GM18870 (cell line): ENCODE results near the gene BCAS1.
"Not testable (repeated sequence)": the region's sequence is repeated elsewhere in the genome, so short reads cannot be mapped to it uniquely, and the experiment has no call there.

Experiments used
- ATAC-seq: cut with Tn5 transposase; IDR thresholded peaks from one replicate; pipeline ENCODE4 v1.9.1; 2021; ENCODE audit warnings: moderate library complexity; ENCODE audit not compliant: unreplicated experiment

BCAS1 gene

DNA sequence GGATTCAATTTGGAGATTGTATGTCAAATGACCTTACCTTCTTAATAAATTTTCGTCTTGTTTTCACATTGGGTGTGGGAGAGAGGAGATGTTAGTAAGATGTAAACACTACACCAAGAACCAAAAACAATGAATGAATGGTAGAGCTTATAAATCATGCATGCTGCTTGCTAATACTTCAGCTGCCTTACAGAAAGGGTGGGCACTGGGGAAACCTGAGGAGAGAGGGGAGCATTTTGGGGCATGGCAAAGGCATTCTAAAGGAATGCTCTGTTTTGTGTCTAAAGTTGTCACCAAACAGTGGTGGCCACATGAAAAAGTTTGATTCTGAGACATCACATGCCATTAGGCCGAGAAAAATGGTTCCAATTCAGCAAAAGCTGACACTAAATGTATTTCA is 80.4 kb downstream of the BCAS1 start:
- no peak for ATAC-seq

DNA sequence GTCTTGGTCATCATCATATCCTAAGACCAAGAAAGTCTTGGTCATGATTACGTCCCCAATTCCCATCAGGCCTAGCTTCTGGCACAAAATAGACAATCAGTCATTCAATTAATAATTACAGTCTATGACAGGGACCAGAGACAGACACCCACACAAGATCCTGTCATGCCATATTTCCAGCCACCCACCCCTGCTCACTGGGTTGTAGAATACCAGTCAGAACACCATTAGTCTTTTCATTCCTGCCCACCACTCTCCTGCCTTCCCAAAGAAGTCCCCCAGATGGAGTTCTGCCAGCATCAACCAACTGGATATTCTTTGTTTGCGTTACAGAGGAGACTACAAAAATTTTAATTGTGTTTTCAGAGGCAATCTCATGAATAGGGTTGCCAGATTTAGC is 81.0 kb downstream of the BCAS1 start:
- ATAC-seq: no peak

DNA sequence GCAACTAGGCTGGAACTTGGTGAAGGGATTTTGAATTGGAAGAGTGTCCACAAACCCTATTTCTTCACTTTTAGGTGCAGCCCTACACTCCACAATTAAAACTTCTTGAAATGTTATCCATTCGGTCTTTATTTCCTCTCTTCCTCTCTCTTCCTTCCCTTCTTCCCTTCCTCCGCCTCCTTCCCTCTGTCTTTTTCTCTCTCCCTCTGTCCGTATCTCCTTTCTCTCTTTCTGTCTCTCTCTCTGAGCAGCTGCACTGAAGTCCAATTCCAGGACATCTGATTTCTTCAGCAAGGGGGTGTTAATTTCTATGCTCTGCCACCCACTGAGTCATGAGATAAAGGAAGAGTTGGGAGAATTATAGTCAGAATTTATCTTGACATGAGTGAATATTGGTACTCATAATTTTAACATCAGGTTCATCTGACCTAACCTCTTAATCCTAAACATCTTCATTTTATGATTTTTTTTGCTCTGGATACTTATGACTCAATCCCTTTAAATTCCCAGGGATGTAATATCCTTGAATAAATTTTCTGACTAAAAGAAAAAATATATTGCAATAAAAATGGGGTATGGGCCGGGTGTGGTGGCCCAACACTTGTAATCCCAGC is 84.2 kb downstream of the BCAS1 start:
- no peak for ATAC-seq

DNA sequence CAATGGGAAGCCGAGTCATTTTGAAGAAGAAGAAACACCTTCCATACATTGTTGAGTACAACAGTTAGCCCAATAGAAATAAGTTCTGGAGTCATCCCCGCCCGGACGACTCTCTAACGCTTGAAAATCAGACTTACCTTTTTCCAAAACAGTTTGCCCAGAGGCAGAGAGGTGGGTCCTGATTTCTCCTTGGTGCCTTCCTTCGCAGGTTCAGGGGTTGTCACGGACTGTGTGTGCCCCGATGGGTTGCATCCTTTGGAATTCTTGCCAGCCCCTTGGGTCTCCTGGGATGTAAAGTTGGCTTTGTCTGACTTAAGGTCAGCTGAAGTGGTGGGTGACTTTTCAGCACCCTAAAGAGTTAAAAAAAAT is 85.3 kb downstream of the BCAS1 start:
- no peak for ATAC-seq

DNA sequence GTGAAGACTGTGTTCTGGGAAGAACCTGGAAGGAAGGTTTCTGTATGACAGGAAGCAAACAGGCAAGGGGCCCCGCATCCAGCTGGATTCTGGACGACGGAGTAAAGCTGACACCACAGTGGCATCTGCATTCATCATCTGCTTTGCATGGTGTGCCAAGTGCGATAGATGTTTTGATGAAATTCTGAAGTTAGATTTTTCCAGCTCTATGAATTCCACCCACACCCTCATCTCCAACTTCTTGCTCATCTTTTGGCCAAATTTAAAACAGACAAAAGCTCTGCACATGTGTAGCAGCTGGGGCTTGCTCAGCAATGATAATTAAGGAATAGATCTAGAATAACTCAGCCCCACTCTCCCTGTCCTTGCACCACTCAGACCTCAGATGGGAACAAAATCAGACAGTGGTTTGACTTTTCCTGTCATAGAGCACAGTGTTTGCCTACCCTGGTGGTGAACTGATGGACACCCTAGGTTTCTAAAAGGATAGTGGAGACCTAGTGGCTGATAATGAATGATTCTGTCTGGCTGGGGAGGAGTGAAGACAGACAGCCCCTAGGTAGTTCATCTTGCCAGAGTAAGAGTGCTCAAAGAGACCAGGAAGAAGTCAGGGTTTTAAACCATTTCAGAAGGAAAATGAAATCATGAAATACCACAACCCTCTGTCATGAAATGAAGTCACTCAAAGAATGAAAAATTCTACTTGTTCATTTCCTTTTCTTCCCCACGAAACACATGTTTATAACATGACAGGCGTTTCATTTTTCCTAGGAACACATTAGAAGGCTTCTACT is 85.8 kb downstream of the BCAS1 start:
- ATAC-seq: no peak

DNA sequence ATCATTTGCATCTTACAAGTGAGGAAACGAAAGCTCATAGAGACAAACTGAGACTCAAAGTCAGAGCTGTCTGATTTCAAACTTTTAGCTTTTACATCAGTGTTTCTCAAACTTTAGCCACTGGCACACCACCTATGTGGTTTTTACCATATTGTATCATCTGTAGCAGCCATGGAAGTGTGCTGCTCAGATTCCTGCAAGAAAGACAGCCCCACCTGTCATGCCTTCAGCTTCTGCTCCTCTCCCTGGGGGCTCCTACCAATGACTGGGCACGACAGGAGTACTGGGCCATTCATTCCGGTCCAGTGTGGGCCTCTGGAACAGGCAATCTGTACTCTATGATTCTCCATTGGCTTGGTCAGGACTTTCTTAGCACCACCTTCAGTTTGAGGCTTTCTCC is 87.0 kb downstream of the BCAS1 start:
- ATAC-seq: no peak

DNA sequence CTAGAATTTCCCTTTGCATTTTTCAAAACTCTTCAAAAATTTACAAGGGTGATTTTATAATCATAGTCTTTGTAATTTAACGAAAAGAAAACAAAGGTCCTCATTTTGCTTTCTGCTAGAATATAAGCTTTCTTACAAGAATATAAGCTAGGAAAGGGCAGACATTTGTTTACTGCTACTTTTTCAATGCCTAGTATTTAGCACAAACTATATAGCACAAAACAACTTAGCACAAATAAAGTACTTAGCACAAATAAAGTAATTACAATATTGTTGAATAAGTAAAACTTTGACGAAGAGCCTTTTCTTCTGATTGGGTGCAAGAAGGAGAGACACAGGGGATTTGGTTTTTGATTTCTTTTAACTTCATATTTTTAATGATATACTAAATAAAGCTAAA is 87.8 kb downstream of the BCAS1 start:
- no peak for ATAC-seq

DNA sequence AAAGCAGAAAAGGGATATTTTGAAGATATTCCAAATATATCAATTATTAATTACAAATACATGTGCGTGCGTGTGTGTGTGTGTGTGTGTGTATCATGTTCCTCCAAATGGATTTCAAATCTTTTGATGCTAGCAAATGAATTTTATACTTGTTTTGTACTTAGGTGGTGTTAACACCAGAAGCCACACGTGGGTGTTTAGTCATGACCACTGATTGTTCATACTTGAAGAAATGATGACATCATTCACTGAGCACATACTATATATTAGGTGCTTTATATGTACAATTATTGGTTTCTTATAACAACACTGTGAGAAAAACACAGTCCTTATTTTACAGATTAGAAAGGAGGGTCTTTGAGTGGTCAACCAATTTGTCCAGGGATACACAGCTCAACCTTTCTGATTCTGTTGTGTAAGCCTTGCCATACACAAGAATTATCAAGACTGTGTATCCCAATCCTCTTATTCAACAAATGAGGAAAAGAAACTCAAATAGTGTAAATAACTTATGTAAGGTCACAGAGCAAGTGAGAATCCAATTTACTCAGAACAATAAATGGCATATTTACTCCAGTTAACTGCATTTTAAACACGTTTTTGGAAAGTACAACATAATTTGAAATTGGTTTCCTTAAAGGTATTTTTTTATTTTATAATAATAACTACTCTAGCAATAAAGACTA is 88.5 kb downstream of the BCAS1 start:
- ATAC-seq: no peak

DNA sequence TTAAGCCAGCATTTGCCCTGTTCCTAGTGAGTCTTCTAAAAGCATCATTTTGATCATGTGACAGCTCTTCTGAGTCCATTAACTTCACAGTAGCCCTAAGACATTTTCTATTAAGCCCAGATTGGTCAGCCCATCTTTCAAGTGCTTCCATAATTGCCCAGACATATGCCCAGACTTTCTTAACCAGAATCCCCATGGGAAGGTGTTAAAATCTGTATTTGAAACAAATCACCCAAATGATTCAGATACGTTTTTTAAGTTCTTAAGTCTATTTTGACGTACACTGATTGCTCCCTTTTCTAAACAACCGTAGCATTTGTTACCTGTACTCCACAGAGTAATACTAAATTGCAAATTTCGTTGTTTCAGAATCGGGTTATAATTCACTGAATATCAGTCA is 89.3 kb downstream of the BCAS1 start:
- no peak for ATAC-seq

DNA sequence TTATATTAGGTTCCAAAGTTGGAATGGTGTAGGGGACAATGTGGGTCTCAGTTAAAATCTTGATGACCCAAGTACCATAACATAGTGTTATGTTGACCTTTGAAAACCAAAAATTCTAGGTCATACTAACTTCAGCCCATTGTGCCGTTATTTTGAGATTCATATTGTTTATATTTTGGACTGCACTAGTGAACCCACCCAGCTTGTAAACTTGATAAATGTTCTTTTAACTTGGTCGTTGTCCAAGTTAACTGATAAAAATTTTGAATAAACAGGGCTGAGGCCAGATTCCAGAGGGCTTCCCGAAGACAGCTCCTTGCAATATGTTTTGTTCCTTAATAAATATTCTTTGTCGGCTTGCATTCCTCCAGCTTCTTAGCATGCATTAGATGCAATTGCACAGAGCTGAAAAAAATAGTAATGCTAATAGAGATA is 90.3 kb downstream of the BCAS1 start:
- ATAC-seq: no peak

DNA sequence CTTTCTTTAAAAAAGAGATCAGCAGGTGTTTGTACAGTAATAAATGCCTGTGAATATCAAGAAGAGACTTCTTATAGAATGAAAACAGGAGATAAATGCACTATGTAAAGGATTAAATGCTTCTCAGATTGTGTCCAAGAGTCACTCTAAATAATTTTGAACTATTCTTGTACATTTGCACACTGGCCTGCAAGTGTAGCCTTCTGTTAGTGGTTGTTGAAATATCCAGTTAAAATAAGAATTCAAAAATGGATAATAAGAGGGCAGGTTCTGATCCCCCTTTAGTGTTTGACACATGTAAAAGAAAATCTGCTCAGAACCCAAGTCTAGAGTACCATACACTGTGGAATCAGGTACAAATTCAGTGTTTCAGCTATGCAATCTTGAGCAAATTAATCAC is 91.9 kb downstream of the BCAS1 start:
- no peak for ATAC-seq

DNA sequence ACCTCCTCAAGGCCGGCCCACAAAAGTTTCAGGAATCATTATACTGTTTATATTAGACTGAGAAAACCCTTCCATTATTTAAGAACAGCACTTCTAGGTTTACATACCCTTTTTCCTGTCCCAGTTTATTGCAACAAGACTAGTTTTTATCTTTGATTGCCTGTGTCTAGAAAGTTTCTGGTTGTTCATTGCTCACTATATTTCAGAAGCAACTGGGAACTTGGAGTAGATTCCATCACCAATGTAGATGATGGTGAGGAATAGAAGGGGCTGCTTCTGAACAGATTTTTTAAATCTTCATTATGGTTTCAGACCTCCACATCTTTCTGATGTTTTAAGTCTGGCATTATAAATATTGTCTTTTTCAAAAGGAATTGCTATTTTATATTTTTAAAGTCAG is 93.0 kb downstream of the BCAS1 start:
- no peak for ATAC-seq

DNA sequence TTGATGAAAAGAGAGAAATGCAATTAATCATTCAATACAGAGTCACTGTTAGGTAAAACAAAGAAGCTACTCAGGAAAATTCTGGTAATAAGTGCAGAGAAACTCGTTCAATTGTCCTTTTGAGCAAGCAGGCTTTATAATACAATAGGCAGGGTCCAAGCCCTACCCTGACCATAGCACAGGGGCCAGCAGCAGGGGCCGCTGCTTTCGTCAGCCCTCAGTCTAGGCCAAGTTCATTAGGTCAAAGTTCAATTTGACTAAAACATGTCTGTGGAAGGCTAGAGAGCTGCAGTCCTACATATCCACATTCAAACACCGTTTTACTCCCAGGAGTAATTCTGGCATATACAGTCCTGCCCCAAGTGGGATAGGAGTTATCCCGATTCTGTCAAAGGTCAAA is 94.6 kb downstream of the BCAS1 start:
- ATAC-seq: no peak

DNA sequence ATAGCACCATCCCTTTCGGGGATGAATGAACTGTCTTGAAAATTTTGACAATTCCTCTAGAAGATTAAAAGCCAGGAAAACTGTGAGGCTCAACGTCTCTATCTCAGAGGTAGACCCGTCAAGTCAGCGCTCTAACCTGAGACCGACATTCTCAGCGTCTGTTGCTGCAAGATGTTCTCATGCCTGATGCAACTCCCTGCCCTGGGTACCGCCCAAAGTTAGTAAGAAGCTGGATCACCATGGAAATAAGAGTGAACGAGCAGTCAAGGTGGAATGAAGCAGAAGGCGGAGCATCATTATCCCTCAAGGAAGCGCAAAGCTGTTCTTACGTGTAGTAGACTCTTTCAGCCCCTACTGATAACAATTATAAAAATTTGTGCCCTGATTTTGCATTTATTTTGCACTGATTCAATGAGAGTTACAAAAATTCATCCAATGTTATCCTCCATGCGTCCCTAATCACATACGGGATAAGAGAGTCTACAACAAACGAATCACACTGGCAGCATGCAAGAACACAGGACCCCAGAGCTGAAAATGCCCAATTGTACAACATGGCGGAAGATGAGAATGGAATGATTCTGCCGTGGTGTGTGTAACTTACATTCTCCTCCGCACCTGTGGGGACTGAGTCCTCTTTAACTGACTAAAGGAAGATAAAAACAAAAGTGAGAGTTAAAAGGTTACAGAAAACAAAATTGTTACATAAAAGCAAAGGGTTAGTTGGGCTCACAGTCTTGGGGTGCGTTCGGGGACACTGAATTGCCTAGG is 95.4 kb downstream of the BCAS1 start:
- ATAC-seq: no peak

DNA sequence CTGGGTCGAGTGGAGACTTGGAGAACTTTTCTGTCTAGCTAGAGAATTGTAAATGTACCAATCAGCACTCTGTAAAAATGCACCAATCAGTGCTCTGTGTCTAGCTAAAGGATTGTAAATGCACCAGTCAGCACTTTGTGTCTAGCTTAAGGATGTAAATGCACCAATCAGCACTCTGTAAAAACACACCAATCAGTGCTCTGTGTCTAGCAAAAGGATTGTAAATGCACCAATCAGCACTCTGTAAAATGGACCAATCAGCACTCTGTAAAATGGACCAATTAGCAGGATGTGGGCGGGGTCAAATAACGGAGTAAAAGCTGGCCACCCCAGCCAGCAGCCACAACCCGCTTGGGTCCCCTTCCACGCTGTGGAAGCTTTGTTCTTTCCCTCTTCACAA is 96.5 kb downstream of the BCAS1 start:
- ATAC-seq: not testable (repeated sequence)

DNA sequence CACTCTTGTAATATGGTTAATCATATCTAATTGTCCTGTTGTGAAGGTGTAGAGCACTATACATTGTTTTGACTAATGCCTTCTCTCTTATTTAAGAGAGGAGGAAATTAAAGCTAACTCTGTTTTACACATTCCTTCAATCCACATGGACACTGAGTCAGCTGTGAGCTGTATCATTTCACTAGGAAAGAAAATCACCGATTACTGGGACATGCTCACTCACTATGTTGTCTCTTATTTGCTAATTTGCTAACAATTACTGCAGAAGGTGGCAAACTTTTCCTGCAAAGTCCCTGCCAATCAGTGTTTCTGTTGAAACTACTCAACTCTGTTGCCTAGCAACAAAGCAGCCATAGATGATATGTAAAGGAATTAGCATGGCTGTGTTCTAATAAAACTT is 98.2 kb downstream of the BCAS1 start:
- no peak for ATAC-seq

DNA sequence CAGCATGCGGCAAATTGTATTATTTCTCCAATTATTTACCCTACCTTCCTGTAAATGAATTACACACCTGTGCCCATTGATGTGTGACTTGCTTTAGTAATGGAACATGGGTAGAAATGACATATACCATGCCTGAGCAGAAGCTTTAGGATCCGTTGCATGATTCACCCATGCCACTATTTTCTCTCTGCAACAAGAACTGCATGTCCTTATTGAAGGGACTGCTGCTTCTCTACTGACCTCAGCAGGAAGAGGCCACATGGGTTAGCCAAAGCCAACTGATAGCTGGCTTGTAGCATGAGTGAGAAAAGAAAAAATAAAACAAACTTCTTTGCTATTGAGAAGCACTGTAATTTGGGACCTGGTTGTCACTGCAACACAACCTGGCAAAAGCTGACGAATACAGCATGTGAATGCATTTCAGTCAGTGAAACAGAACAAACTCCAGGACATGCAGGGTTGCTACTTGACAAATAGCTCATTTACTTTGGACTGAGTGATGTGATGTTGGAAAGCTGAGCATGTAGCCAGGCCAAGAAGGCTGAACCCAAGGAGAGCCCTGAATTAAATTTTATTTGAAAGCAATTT is 99.2 kb downstream of the BCAS1 start:
- no peak for ATAC-seq

DNA sequence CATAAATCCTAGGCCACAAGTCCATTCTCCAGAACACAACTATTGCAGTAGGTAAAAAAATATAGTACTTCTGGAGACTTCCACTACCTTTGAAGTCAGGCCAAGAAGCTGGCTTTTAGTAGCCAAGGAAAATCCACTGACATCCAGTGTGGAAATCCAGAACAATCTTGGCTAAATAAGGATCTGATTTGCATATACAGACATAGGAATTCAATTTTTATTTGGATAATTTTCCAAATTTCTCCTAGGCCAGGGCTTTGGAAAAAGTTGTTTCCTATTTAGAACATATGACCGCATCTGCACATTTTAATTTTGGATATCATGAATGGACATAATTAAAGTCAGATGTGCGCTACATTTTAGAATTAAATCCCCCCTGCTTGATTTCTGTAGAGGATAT is 100.2 kb downstream of the BCAS1 start:
- ATAC-seq: no peak

DNA sequence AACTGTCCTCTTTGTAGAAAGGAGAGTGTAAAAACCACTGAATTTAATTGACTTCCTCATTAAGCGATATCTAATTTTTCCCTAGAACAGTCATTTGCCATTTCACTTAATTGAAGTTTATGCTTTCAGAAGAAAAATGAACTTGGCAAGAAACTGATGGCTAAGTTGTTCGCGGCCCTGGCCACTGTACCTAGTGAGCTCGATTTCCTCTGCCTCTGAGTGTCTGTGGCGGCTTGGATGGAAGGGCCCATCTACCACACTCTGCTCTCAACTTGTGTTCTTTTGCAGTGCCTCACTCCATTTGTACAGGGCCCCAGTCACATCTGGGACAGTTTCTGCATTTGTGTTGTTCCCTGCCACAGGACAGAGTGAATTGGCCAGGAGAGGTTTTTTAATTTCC is 102.9 kb downstream of the BCAS1 start:
- ATAC-seq: no peak

DNA sequence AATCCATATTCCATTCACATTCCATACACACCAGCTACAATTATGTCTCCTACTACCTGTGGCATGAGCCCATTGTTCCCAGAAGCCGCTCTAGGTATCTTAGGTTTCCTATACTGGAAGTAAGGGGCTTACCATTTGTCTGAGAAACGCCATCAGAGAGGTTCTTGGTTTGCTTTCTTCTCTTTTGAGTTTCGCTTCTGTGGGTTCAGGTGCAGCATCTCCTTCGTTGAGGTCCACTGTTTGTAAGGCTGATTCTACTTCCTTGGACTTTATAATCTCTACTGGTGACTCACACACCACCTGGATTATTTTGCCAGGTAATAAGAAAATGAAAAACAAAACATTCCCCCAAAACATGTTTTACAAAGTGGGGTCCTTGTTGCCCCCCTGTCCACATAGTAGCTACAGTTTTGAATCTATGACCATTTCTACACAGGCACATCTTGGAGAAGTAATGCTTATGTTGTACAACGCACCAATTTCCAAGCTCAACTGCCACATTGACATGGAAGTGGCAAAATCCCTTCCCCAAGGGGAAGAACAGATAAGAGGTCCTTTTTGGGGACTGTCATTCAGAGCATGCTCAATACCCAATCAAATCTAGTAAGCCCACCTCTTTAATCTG is 103.5 kb downstream of the BCAS1 start:
- no peak for ATAC-seq
